AG09309 (cell line): ENCODE measurements around the gene CHRD.

Source experiments
- DNase-seq: peaks from one replicate; pipeline ENCODE4 v3.0.0-alpha.2; 2010; ENCODE audit warnings: low read depth
- H3K4me3 ChIP-seq: 2 replicates; pipeline ENCODE4 v1.5.1; 2011; ENCODE audit warnings: mild to moderate bottlenecking, low read depth, low read length, moderate library complexity; ENCODE audit not compliant: control insufficient read depth
- CTCF ChIP-seq: IDR thresholded peaks from 2 replicates; pipeline ENCODE4 v1.5.1; 2011; ENCODE audit warnings: mild to moderate bottlenecking, low read depth, low read length, inconsistent platforms; ENCODE audit not compliant: insufficient read depth, control insufficient read depth; ENCODE audit errors: missing control alignments

The CHRD gene

DNA sequence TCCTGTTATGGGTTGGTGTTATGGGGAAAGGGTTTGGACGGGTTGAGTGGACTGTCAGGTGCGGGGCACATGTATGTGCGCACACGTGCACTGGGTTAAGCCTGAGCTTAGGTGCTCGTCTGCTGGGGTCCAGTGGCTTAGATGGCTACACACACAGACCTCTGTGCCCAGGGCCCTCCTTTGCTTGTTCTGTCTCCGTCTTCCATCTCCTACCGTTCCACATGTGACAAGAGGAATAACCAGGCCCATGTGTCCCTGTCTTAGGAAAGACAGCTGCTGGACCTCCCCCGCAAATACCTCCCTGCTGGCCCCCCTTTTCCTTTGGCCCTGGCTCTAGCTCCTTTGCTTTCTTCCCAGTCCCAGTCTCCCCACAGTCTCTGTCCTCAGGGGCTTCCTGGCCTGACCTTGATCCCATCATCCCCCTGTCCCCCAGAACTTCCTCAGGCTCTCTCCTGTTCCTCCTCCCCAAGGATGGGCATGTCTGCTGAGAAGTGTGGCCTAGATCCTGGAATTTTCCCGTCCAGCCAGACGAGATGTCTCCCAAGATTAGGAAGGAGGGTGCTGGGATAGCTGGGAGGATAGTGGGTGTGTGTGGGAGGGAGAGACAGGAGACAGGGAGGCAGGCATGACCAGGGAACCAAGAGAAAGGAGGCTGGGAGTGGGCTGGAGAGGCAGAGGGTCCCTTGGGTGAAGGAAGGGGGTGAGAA is 1.1 kb upstream of the CHRD start:
- DNase-seq, result no peak
- H3K4me3 ChIP-seq, result no peak overlapping the region
- no peak for TF ChIP-seq CTCF

DNA sequence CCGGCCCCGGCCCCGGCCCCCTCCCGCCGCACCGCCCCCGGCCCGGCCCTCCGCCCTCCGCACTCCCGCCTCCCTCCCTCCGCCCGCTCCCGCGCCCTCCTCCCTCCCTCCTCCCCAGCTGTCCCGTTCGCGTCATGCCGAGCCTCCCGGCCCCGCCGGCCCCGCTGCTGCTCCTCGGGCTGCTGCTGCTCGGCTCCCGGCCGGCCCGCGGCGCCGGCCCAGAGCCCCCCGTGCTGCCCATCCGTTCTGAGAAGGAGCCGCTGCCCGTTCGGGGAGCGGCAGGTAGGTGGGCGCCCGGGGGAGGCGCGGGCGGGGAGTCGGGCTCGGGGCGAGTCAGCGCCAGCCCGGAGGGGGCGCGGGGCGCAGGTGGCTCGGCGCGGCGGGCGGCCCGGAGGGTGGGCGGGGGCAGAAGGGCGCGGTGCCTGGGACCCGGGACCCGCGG is 352 bp downstream of the CHRD start:
- H3K4me3 ChIP-seq, result peak overlapping the region; percentile 9; the same call in 1 of the 2 replicates
- TF ChIP-seq CTCF, result no peak
- no peak for DNase-seq

GRCh38 chr3:184380627-184381260 is 890 bp downstream of the CHRD start:
- TF ChIP-seq CTCF, result no peak
- no peak overlapping the region for H3K4me3 ChIP-seq
- no peak for DNase-seq

DNA sequence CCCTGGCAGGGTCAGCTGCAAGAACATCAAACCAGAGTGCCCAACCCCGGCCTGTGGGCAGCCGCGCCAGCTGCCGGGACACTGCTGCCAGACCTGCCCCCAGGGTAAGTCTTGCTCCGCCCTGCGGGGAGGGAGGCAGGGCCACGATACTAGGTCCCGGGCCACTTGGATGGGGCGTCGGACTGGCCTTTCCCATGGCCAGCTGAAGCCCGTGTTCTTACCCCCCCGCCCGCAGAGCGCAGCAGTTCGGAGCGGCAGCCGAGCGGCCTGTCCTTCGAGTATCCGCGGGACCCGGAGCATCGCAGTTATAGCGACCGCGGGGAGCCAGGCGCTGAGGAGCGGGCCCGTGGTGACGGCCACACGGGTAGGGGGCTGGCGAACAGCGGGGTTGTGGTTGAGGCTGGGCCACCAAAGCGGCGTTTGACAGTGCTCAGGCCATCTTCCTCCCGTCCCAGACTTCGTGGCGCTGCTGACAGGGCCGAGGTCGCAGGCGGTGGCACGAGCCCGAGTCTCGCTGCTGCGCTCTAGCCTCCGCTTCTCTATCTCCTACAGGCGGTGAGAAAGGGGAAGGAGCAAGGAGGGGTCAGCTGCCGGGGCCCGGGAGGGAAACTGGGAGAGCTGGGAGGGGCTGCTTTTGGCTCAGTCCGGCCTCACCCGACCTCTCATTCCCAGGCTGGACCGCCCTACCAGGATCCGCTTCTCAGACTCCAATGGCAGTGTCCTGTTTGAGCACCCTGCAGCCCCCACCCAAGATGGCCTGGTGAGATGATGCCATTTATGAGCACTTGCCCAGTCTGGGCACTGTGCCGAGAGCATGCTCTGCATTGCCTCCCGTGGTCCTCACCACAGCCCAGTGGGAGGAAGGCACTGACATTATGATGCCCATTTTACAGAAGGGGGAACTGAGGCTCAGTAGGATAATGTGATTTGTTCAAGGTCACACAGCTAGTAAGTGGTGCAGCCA is 1.7 kb downstream of the CHRD start:
- no peak for TF ChIP-seq CTCF
- DNase-seq, result no peak
- no peak overlapping the region for H3K4me3 ChIP-seq

DNA sequence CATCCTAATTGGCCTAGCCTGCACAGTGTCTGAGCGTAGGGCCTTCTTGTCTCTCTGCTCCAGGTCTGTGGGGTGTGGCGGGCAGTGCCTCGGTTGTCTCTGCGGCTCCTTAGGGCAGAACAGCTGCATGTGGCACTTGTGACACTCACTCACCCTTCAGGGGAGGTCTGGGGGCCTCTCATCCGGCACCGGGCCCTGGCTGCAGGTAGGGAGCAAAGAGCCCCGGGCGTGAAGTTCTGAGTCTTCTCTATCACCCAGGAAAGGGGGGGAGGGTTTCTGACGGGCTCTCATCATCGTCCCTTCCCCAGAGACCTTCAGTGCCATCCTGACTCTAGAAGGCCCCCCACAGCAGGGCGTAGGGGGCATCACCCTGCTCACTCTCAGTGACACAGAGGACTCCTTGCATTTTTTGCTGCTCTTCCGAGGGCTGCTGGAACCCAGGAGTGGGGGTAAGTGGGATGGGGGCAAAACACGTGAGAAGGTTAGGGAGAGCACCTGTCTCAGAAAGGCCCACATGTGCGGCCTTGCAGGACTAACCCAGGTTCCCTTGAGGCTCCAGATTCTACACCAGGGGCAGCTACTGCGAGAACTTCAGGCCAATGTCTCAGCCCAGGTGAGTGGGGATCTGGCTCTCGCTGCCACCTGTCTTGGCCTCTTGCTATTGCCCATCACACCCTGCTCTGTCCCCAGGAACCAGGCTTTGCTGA is 2.6 kb downstream of the CHRD start:
- no peak for DNase-seq
- no peak for TF ChIP-seq CTCF

GRCh38 chr3:184383033-184383740 is 3.3 kb downstream of the CHRD start:
- TF ChIP-seq CTCF, result no peak
- no peak for DNase-seq
- H3K4me3 ChIP-seq, result no peak overlapping the region

More for the DNA sequence above, 2.6 kb downstream of the CHRD start:
- H3K4me3 ChIP-seq, result no peak overlapping the region
